NCI-H1436 (cell line): Measurements from ENCODE around the gene RTN1.
A peak's percentile ranks its signal among the peaks of the same experiment; 100 is the strongest.

ENCODE experiments used
- DNase-seq: peaks from one replicate; lab custom pipeline; 2025; lab: John Stamatoyannopoulos, UW

The RTN1 gene

GRCh38 chr14:59870277-59871165 lies at the start of gene RTN1:
RTN1 (minus strand) TSS chr14:59870776; CDS start chr14:59870630, 146 bp downstream.
- DNase-seq: peak; percentile 57

- no peak for DNase-seq
These were observed 49.8 kb upstream of the RTN1 start for GRCh38 chr14:59920378-59920683.

GRCh38 chr14:59919570-59920377 lies 49.2 kb upstream of the RTN1 start, which contains the start of gene LRRC9:
LRRC9 (plus strand) TSS chr14:59920144.
- DNase-seq: peak; percentile 91

- peak; percentile 2 for DNase-seq
These were observed 48.4 kb upstream of the RTN1 start for GRCh38 chr14:59918824-59919569.

- DNase-seq: no peak
These were observed 42.6 kb upstream of the RTN1 start for GRCh38 chr14:59913187-59913586.

- DNase-seq: no peak
These were observed 41.9 kb upstream of the RTN1 start for GRCh38 chr14:59912443-59912842.

GRCh38 chr14:59905188-59905587 lies 34.6 kb upstream of the RTN1 start:
- no peak for DNase-seq

- DNase-seq: no peak
These were observed 33.6 kb upstream of the RTN1 start for GRCh38 chr14:59904184-59904583.

- DNase-seq: no peak
These were observed 30.0 kb upstream of the RTN1 start for GRCh38 chr14:59900556-59900955.

GRCh38 chr14:59897757-59898383 lies 27.3 kb upstream of the RTN1 start:
- DNase-seq: peak; percentile 17

GRCh38 chr14:59895721-59896120 lies 25.1 kb upstream of the RTN1 start:
- DNase-seq: no peak

- no peak for DNase-seq
These were observed 20.1 kb upstream of the RTN1 start for GRCh38 chr14:59890676-59891075.

GRCh38 chr14:59882957-59883356 lies 12.4 kb upstream of the RTN1 start:
- no peak for DNase-seq

GRCh38 chr14:59871166-59871495 lies 555 bp upstream of the RTN1 start:
- no peak for DNase-seq

GRCh38 chr14:59869381-59870255 lies 958 bp downstream of the RTN1 start:
- DNase-seq: no peak

GRCh38 chr14:59868021-59868420 lies 2.6 kb downstream of the RTN1 start:
- DNase-seq: no peak

GRCh38 chr14:59863806-59864525 lies 6.6 kb downstream of the RTN1 start:
- no peak for DNase-seq

GRCh38 chr14:59857328-59857727 lies 13.2 kb downstream of the RTN1 start:
- no peak for DNase-seq

GRCh38 chr14:59852350-59852749 lies 18.2 kb downstream of the RTN1 start:
- DNase-seq: no peak

GRCh38 chr14:59850458-59850857 lies 20.1 kb downstream of the RTN1 start:
- DNase-seq: no peak
